ENCODE data around the gene RALGPS1. TPM values are rescaled to one million over a fixed set of nuclear protein-coding genes. Genes with fewer than 3 reads are reported as not detected.

Gene RALGPS1
- total RNA-seq, 4 donors from 2014 or later: 2.2 to 10.3 (median 5.4) TPM

- intact Hi-C loops (cut with DNase I; ENCODE audit: low total_unique reads) (loop anchor here (5.0 to 10.0 kb wide), 5 partner anchors 120 to 692 kb away; partner anchors contain the start of genes LRSAM1, RPL12, SLC2A8 and ST6GALNAC4), in situ Hi-C loops (cut with MboI; ENCODE audit: low sequenced_read_pairs in 4 of 4) (no loop called here)
- no peak for ATAC-seq
- DNase-seq: no peak
- TF ChIP-seq, protein P1, sequence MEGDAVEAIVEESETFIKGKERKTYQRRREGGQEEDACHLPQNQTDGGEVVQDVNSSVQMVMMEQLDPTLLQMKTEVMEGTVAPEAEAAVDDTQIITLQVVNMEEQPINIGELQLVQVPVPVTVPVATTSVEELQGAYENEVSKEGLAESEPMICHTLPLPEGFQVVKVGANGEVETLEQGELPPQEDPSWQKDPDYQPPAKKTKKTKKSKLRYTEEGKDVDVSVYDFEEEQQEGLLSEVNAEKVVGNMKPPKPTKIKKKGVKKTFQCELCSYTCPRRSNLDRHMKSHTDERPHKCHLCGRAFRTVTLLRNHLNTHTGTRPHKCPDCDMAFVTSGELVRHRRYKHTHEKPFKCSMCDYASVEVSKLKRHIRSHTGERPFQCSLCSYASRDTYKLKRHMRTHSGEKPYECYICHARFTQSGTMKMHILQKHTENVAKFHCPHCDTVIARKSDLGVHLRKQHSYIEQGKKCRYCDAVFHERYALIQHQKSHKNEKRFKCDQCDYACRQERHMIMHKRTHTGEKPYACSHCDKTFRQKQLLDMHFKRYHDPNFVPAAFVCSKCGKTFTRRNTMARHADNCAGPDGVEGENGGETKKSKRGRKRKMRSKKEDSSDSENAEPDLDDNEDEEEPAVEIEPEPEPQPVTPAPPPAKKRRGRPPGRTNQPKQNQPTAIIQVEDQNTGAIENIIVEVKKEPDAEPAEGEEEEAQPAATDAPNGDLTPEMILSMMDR (IDR thresholded peaks at IDR 0.05 in 4 of 5, conservative IDR thresholded peaks at IDR 0.05 in 1 of 5): no peak
- no peak for TF ChIP-seq POLR2A (IDR thresholded peaks at IDR 0.05)
- Histone ChIP-seq H3K9me3 (no peaks in the 10 kb centered on the region), H3K27me3 (no peaks in the 10 kb centered on the region), H3K27ac (no peak overlapping the region), H3K4me3 (no peak overlapping the region), H3K36me3 (no peaks in the 10 kb centered on the region), H3K4me1 (peaks cover 0 to 10% of the 10 kb centered on the region in 2 donors)
Observed at GRCh38 chr9:127222388-127223095, 308.0 kb downstream of the RALGPS1 start.

- H3K4me3 ChIP-seq: no peak overlapping the region
- H3K27ac ChIP-seq: no peak overlapping the region
- TF ChIP-seq, protein P1 (IDR thresholded peaks at IDR 0.05 in 4 of 5, conservative IDR thresholded peaks at IDR 0.05 in 1 of 5): no peak
- no peak for TF ChIP-seq POLR2A (IDR thresholded peaks at IDR 0.05)
- in situ Hi-C loops (cut with MboI; ENCODE audit: low sequenced_read_pairs in 4 of 4) (no loop called here), intact Hi-C loops (cut with DNase I; ENCODE audit: low total_unique reads) (loop anchor here (5.0 to 10.0 kb wide), 5 partner anchors 119 to 692 kb away; partner anchors contain the start of genes LRSAM1, RPL12, SLC2A8 and ST6GALNAC4)
- H3K9me3 ChIP-seq: no peaks in the 10 kb centered on the region
- DNase-seq (no peak), ATAC-seq (no peak)
- no peaks in the 10 kb centered on the region for H3K36me3 ChIP-seq
- H3K27me3 ChIP-seq: no peaks in the 10 kb centered on the region
- H3K4me1 ChIP-seq: peaks cover 0 to 10% of the 10 kb centered on the region in 2 donors
Observed at GRCh38 chr9:127223266-127223665, 308.7 kb downstream of the RALGPS1 start.

DNA sequence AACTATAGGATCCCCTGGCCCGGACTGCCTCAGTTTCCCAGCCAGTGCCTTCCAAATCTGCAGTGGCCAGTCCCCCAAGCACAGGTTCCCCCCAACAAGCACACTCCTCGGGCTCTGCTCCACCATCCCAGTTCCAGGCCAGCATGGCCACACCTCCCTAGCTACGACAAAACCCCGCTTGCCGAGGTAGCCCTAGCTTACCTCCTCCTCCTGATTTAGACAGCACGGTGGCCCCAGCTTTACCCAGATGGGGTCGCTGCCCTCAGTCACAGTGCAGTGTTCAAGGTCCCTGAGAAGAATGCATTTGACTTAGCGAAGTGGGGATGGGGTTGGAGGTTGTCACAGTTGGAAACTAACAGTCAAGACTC is 309.2 kb downstream of the RALGPS1 start:
- TF ChIP-seq POLR2A (IDR thresholded peaks at IDR 0.05): no peak
- TF ChIP-seq, protein P1 (IDR thresholded peaks at IDR 0.05 in 4 of 5, conservative IDR thresholded peaks at IDR 0.05 in 1 of 5): no peak
- H3K27me3 ChIP-seq: no peaks in the 10 kb centered on the region
- no peaks in the 10 kb centered on the region for H3K9me3 ChIP-seq
- peak overlapping the region; percentile 72 to 97 (median 84) for H3K4me3 ChIP-seq
- in situ Hi-C loops (cut with MboI; ENCODE audit: low sequenced_read_pairs in 4 of 4) (no loop called here), intact Hi-C loops (cut with DNase I; ENCODE audit: low total_unique reads) (loop anchor here (1.0 to 10.0 kb wide), 6 partner anchors 119 to 691 kb away; partner anchors contain the start of genes LRSAM1, RPL12, SLC2A8 and ST6GALNAC4)
- H3K36me3 ChIP-seq: no peaks in the 10 kb centered on the region
- H3K27ac ChIP-seq: peak overlapping the region; percentile 81 to 97 (median 89)
- no peak for DNase-seq
- ATAC-seq: peak in 1 of 2 donors; percentile 0
- H3K4me1 ChIP-seq: peaks cover 0 to 10% of the 10 kb centered on the region in 2 donors

- ATAC-seq (peak; percentile 76 to 80), DNase-seq (peak; percentile 88 to 94)
- H3K9me3 ChIP-seq: no peaks in the 10 kb centered on the region
- peaks cover 0 to 10% of the 10 kb centered on the region in 2 donors for H3K4me1 ChIP-seq
- no peak for TF ChIP-seq POLR2A (IDR thresholded peaks at IDR 0.05)
- TF ChIP-seq, protein P1 (IDR thresholded peaks at IDR 0.05 in 4 of 5, conservative IDR thresholded peaks at IDR 0.05 in 1 of 5): peak in 2 of 5 experiments; percentile 10 to 20
- peak overlapping the region; percentile 72 to 97 (median 84) for H3K4me3 ChIP-seq
- in situ Hi-C loops (cut with MboI; ENCODE audit: low sequenced_read_pairs in 4 of 4): no loop called here
- H3K27ac ChIP-seq: peak overlapping the region; percentile 81 to 97 (median 89)
- no peaks in the 10 kb centered on the region for H3K27me3 ChIP-seq
- intact Hi-C loops (cut with DNase I; ENCODE audit: low total_unique reads): loop anchor here (1.0 to 10.0 kb wide), 6 partner anchors 118 to 690 kb away; partner anchors contain the start of genes LRSAM1, RPL12, SLC2A8 and ST6GALNAC4
- H3K36me3 ChIP-seq: no peaks in the 10 kb centered on the region
Observed at GRCh38 chr9:127224178-127224882, 309.7 kb downstream of the RALGPS1 start.

Measured in gastrocnemius medialis (tissue), 4 donors.